SK-N-MC (cell line): ENCODE results near the gene TNIK.

Source experiments
- EZH2 ChIP-seq: fragments of 200-600 bp; sonication (generic); IDR thresholded peaks from one replicate; pipeline ENCODE4 v1.6.1; 2017; ENCODE audit warnings: antibody characterized with exemption
- FOXP2 ChIP-seq: optimal IDR thresholded peaks from 2 replicates; pipeline ENCODE3; 2011; ENCODE audit warnings: mild to moderate bottlenecking, moderate library complexity; ENCODE audit not compliant: insufficient read depth; ENCODE audit errors: extremely low read length, control extremely low read depth
- POLR2AphosphoS5 ChIP-seq: IDR thresholded peaks from 2 replicates; pipeline ENCODE4 v1.6.1; 2012; ENCODE audit warnings: mild to moderate bottlenecking, low read depth, low read length, borderline replicate concordance

GRCh38 chr3:171472552-171472951 lies 12.3 kb upstream of the TNIK start:
- TF ChIP-seq EZH2, result no peak
- TF ChIP-seq POLR2AphosphoS5, result no peak
- no peak for TF ChIP-seq FOXP2
